ENCODE data around the gene MAPK1. TPM values are rescaled to one million over a fixed set of nuclear protein-coding genes. Genes with fewer than 3 reads are reported as not detected.
A peak's percentile ranks its signal among the peaks of the same experiment; 100 is the strongest.

MAPK1 gene
- total and polyA plus RNA-seq, 4 donors: 87.7 to 183 (median 136) TPM

DNA sequence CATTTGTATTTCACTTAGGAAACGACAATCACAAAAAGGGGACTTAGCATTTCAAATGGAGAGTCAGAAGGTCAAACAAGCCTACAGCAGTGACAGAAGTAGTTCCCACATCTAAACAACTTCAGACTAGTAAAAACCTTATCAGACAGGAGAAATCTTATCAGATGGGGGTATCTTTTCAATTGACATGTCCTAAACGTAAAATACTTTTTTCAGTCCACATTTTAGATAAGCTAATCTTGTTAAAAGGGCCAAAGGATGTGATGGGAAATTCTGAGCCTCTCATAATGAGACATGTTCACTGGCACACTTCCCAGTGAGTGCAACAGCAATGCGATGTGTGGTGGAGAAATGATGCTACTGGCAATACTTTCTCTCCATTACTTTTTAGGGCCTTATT is 2.4 kb downstream of the MAPK1 start:
- DNase-seq (ENCODE audit: low read depth in 4 of 6, low spot score in 6 of 6): peak in 3 of 6 donors; percentile 31 to 75 (median 74)
- H3K4me1 ChIP-seq (ENCODE audit: control insufficient read depth, insufficient read depth, low read length): peaks cover 23% of the 10 kb centered on the region
- no CpG with 5 or more reads among the region's 3 CpGs for WGBS (ENCODE audit: insufficient coverage)
- no peaks in the 10 kb centered on the region for H3K27me3 ChIP-seq (ENCODE audit: control insufficient read depth, insufficient read depth, low read length)
- no peaks in the 10 kb centered on the region for H3K9me3 ChIP-seq (ENCODE audit: control insufficient read depth, insufficient read depth, low read length)
- H3K27ac ChIP-seq (ENCODE audit: low read depth, low read length): no peak overlapping the region
- H3K4me3 ChIP-seq (ENCODE audit: low read depth, low read length): peak overlapping the region; percentile 80
- H3K36me3 ChIP-seq (ENCODE audit: control insufficient read depth, insufficient read depth, low read length): no peaks in the 10 kb centered on the region

GRCh38 chr22:21862386-21863245 is 4.8 kb downstream of the MAPK1 start:
- WGBS (ENCODE audit: insufficient coverage): 91% methylated on average over 8 of the region's 9 CpGs
- peaks cover 16% of the 10 kb centered on the region for H3K4me1 ChIP-seq (ENCODE audit: control insufficient read depth, insufficient read depth, low read length)
- H3K27ac ChIP-seq (ENCODE audit: low read depth, low read length): no peak overlapping the region

DNA sequence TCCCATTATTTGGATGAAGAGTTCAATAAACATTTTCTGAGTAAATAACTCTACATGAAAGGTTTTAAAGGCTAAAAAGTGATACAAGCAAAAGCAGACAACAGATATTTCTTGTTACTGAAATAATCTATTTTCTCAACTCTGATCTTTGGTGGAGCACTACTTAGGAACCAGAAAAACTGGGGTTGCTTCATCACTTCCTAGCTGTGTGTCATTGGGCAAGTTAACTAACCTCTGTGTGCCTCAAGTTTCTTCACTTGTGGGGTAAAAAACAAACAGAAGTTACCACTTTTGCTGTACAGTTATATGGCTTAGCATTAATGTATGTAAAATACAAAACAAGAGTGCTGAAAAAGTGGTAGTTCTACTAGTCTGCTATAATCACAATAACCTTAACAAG is 5.6 kb downstream of the MAPK1 start:
- H3K27me3 ChIP-seq (ENCODE audit: control insufficient read depth, insufficient read depth, low read length): no peaks in the 10 kb centered on the region
- no peak for DNase-seq (ENCODE audit: low read depth in 4 of 6, low spot score in 6 of 6)
- H3K4me3 ChIP-seq (ENCODE audit: low read depth, low read length): no peak overlapping the region
- H3K4me1 ChIP-seq (ENCODE audit: control insufficient read depth, insufficient read depth, low read length): peaks cover 18% of the 10 kb centered on the region
- H3K27ac ChIP-seq (ENCODE audit: low read depth, low read length): no peak overlapping the region
- H3K36me3 ChIP-seq (ENCODE audit: control insufficient read depth, insufficient read depth, low read length): no peaks in the 10 kb centered on the region
- no peaks in the 10 kb centered on the region for H3K9me3 ChIP-seq (ENCODE audit: control insufficient read depth, insufficient read depth, low read length)

More at GRCh38 chr22:21862386-21863245, 4.8 kb downstream of the MAPK1 start:
- Histone ChIP-seq H3K4me3 (ENCODE audit: low read depth, low read length) (no peak overlapping the region), H3K9me3 (ENCODE audit: control insufficient read depth, insufficient read depth, low read length) (no peaks in the 10 kb centered on the region), H3K27me3 (ENCODE audit: control insufficient read depth, insufficient read depth, low read length) (no peaks in the 10 kb centered on the region), H3K36me3 (ENCODE audit: control insufficient read depth, insufficient read depth, low read length) (no peaks in the 10 kb centered on the region)
- no peak for DNase-seq (ENCODE audit: low read depth in 4 of 6, low spot score in 6 of 6)

DNA sequence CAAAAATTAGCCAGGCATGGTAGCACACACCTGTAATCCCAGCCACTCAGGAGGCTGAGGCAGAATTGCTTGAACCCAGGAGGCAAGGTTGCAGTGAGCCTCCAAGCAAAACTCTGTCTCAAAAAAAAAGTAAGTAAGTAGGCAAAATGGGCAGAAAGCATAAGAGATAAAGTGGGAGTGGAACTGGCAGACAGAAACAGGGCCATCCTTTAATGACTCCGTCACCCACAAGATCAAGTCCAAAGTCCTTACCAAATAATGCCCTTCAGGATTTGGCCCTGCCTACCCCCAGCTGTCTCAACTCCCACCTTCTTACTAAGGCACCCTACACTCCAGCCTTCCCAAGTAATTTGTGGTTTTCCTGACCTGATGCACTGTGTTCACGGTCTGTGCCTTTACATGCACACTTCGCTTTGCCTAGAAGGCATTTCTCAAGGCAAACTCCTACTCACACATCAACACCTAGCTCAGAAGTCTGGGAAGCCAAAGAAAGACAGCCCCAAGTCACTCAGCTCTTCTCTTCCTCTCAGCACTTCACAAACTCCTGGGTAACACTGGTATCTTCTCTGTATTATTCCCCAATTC is 6.1 kb downstream of the MAPK1 start:
- WGBS (ENCODE audit: insufficient coverage): 93% methylated on average over 3 of the region's 3 CpGs

DNA sequence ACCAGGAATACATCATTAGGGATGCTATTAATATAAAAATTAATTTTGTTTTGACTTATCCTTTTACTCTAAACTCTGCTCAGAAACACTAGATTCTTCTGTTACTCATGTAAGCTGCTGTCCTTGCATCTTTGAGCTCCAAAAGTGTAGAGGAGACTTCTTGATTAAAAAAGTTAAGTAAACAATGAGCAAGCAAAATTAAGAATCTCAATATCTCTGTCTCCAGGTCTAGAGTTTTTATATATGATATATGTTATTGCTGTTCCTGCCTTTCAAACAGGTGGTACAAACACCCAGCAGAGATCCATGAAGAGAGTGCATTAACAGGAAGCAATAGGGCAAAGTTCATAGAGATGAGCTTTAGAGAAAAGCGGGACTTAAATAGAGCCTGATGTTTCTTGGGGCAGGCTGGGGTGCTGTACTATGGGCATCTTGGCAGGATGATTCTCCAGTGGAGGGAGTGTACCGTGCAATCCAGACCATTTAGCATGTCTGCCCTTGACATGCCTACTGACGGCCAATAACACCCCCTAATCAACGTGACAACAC is 6.9 kb downstream of the MAPK1 start:
- Histone ChIP-seq H3K27me3 (ENCODE audit: control insufficient read depth, insufficient read depth, low read length) (no peaks in the 10 kb centered on the region), H3K4me1 (ENCODE audit: control insufficient read depth, insufficient read depth, low read length) (peaks cover 20% of the 10 kb centered on the region), H3K36me3 (ENCODE audit: control insufficient read depth, insufficient read depth, low read length) (no peaks in the 10 kb centered on the region), H3K9me3 (ENCODE audit: control insufficient read depth, insufficient read depth, low read length) (no peaks in the 10 kb centered on the region), H3K27ac (ENCODE audit: low read depth, low read length) (no peak overlapping the region), H3K4me3 (ENCODE audit: low read depth, low read length) (no peak overlapping the region)
- DNase-seq (ENCODE audit: low read depth in 4 of 6, low spot score in 6 of 6): no peak
- WGBS (ENCODE audit: insufficient coverage): 73% methylated on average over 3 of the region's 4 CpGs

More for the DNA sequence above, 6.1 kb downstream of the MAPK1 start:
- no peaks in the 10 kb centered on the region for H3K36me3 ChIP-seq (ENCODE audit: control insufficient read depth, insufficient read depth, low read length)
- no peak overlapping the region for H3K27ac ChIP-seq (ENCODE audit: low read depth, low read length)
- H3K4me1 ChIP-seq (ENCODE audit: control insufficient read depth, insufficient read depth, low read length): peaks cover 19% of the 10 kb centered on the region
- H3K4me3 ChIP-seq (ENCODE audit: low read depth, low read length): no peak overlapping the region
- H3K27me3 ChIP-seq (ENCODE audit: control insufficient read depth, insufficient read depth, low read length): no peaks in the 10 kb centered on the region
- no peak for DNase-seq (ENCODE audit: low read depth in 4 of 6, low spot score in 6 of 6)
- H3K9me3 ChIP-seq (ENCODE audit: control insufficient read depth, insufficient read depth, low read length): no peaks in the 10 kb centered on the region

DNA sequence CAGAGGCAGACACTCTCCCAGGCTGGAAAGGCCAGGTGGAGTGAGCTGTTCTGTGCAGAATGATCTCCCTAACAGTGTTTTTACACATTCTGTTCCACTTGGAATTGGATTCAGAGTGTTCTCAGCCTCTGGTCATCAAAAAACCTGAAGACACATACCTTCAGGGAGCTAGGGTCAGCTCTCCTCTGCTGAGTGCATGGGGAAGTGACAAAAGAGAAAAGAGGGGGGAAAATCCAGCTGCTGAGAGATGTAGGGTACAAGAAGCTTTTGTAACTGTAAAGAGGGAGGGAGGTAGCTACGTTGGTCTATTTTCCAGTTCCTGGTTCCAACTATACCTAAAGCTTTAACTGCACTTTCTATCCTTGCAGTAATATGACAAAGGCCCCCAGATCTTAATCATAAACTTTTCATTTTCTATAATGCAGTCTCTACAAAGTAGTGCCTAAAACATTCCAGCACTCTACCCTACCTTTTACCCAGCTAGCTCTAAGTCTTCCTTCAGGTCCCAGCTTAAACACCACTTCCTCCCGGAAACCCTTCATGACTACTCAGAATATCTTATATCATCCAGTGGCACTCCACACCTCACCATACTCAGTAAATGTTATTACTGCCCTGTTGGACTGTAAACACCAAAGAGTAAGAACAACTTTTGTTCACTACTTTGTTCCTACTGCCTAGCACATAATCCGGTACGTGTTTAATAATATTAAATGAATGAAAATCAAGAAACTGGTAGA is 9.2 kb downstream of the MAPK1 start:
- no peaks in the 10 kb centered on the region for H3K27me3 ChIP-seq (ENCODE audit: control insufficient read depth, insufficient read depth, low read length)
- 72% methylated on average over 1 of the region's 4 CpGs for WGBS (ENCODE audit: insufficient coverage)
- peaks cover 20% of the 10 kb centered on the region for H3K4me1 ChIP-seq (ENCODE audit: control insufficient read depth, insufficient read depth, low read length)
- no peaks in the 10 kb centered on the region for H3K9me3 ChIP-seq (ENCODE audit: control insufficient read depth, insufficient read depth, low read length)
- H3K4me3 ChIP-seq (ENCODE audit: low read depth, low read length): no peak overlapping the region
- no peak overlapping the region for H3K27ac ChIP-seq (ENCODE audit: low read depth, low read length)
- DNase-seq (ENCODE audit: low read depth in 4 of 6, low spot score in 6 of 6): no peak
- no peaks in the 10 kb centered on the region for H3K36me3 ChIP-seq (ENCODE audit: control insufficient read depth, insufficient read depth, low read length)

GRCh38 chr22:21857481-21857914 is 9.9 kb downstream of the MAPK1 start:
- WGBS (ENCODE audit: insufficient coverage): 63% methylated on average over 2 of the region's 4 CpGs
- H3K36me3 ChIP-seq (ENCODE audit: control insufficient read depth, insufficient read depth, low read length): peaks cover 2% of the 10 kb centered on the region
- H3K4me3 ChIP-seq (ENCODE audit: low read depth, low read length): no peak overlapping the region
- no peaks in the 10 kb centered on the region for H3K27me3 ChIP-seq (ENCODE audit: control insufficient read depth, insufficient read depth, low read length)
- no peak overlapping the region for H3K27ac ChIP-seq (ENCODE audit: low read depth, low read length)
- H3K9me3 ChIP-seq (ENCODE audit: control insufficient read depth, insufficient read depth, low read length): no peaks in the 10 kb centered on the region
- H3K4me1 ChIP-seq (ENCODE audit: control insufficient read depth, insufficient read depth, low read length): peaks cover 20% of the 10 kb centered on the region
- DNase-seq (ENCODE audit: low read depth in 4 of 6, low spot score in 6 of 6): no peak

DNA sequence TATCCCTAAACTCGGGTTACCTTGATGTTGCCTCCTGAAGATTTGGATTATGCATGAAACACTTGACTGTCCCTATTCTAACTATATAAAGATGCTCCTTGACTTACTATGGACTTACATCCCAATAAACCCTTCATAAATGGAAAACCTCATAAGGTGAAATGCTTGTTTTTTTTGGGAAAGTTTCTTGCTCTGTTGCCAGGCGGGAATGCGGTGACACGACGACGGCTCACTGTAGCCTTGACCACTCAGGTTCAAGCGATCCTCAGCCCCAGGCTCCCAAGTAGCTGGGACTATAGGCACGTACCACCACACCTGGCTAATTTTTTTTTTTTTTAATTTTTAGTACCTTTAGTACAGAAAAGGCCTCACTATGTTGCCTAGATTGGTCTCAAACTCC is 10.6 kb downstream of the MAPK1 start:
- Histone ChIP-seq H3K27ac (ENCODE audit: low read depth, low read length) (no peak overlapping the region), H3K36me3 (ENCODE audit: control insufficient read depth, insufficient read depth, low read length) (peaks cover 5% of the 10 kb centered on the region), H3K9me3 (ENCODE audit: control insufficient read depth, insufficient read depth, low read length) (no peaks in the 10 kb centered on the region), H3K4me1 (ENCODE audit: control insufficient read depth, insufficient read depth, low read length) (peaks cover 20% of the 10 kb centered on the region), H3K27me3 (ENCODE audit: control insufficient read depth, insufficient read depth, low read length) (no peaks in the 10 kb centered on the region), H3K4me3 (ENCODE audit: low read depth, low read length) (no peak overlapping the region)
- DNase-seq (ENCODE audit: low read depth in 4 of 6, low spot score in 6 of 6): no peak
- WGBS (ENCODE audit: insufficient coverage): no CpG with 5 or more reads among the region's 8 CpGs

GRCh38 chr22:21856197-21856596 is 11.2 kb downstream of the MAPK1 start:
- peaks cover 5% of the 10 kb centered on the region for H3K36me3 ChIP-seq (ENCODE audit: control insufficient read depth, insufficient read depth, low read length)
- H3K27ac ChIP-seq (ENCODE audit: low read depth, low read length): no peak overlapping the region
- H3K9me3 ChIP-seq (ENCODE audit: control insufficient read depth, insufficient read depth, low read length): no peaks in the 10 kb centered on the region
- H3K4me3 ChIP-seq (ENCODE audit: low read depth, low read length): no peak overlapping the region
- H3K27me3 ChIP-seq (ENCODE audit: control insufficient read depth, insufficient read depth, low read length): no peaks in the 10 kb centered on the region
- WGBS (ENCODE audit: insufficient coverage): 87% methylated on average over 7 of the region's 10 CpGs
- DNase-seq (ENCODE audit: low read depth in 4 of 6, low spot score in 6 of 6): no peak
- peaks cover 19% of the 10 kb centered on the region for H3K4me1 ChIP-seq (ENCODE audit: control insufficient read depth, insufficient read depth, low read length)
